ENCODE data around the gene ACADM.
"Not testable (repeated sequence)": the region's sequence is repeated elsewhere in the genome, so short reads cannot be mapped to it uniquely, and the experiment has no call there.

Gene ACADM

DNA sequence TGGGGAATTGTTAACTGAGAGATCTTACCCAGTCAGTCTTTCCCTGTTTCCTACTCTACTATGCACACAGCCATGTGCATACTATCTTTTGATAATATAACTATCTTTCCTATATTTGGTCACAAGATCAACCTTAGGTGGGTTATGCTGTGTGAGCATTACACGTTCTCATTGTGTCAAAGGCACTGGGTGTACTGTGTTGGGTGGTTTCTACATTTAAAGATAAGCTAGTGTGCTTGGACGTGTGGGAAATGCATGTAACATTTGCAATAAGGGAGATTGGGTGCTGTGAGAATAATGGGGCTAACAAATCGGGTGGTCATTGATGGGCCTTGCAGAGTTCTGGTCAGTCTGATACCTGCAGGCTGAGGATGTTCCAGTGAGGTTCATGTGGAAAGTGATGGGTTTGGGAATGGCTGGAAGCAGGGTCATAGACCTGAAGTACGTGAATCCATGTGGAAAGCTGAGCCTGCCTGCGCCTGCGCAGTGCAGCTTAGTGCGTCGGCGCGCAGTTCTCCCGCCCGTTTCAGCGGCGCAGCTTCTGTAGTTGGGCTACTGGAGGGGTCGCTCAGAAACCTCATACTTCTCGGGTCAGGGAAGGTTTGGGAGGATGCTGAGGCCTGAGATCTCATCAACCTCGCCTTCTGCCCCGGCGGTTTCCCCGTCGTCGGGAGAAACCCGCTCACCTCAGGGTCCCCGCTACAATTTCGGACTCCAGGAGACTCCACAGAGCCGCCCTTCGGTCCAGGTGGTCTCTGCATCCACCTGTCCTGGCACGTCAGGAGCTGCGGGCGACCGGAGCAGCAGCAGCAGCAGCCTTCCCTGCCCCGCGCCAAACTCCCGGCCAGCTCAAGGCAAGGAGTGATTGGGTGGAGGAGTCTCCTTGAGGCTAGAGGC, 72.1 kb downstream of the ACADM start, which contains the start of gene MSH4:
TSS of gene MSH4 (plus strand) at position 507 of the 897 bp plus-strand sequence. CDS start at position 611, 104 bp downstream.
- peak; percentile 86 for DNase-seq

DNA sequence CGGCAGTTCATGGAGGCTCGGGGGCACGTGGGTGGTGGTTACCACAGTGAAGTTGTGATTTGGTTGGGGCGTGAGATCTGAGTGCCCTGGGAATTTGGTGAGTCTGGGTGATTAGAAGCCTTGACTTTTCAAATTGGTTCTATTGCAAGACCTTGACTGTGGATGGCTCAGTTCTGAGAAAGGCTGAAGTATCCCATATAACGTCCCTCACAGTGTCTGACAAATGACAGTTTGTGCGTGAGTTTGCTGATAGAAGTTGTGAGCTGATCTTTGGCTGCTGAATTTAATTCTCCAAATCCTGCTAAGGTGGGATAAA, 72.7 kb downstream of the ACADM start:
- no peak for DNase-seq

DNA sequence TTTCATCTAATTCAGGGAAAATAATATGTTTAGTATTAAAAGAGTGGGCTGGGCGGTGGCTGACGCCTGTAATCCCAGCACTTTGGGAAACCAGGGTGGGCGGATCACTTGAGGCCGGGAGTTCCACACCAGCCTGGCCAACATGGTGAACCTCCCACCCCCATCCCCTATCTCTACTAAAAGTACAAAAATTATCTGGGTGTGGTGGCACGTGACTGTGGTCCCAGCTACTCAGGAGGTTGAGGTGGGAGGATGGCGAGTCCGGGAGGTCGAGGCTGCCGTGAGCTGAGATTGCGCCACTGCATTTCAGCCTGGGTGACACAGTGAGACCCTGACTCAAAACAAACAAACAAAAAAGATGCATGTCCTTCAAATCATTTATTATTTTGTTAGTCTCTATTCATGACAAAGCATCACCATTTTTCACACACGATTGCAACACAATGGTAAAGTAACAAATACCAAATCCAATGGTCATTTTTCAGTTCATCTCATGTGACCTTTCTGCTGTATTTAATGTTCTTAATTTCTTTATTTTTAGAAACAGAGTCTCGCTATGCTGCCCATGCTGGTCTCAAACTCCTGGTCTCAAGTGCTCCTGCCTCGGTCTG, 73.2 kb downstream of the ACADM start:
- DNase-seq = no peak

DNA sequence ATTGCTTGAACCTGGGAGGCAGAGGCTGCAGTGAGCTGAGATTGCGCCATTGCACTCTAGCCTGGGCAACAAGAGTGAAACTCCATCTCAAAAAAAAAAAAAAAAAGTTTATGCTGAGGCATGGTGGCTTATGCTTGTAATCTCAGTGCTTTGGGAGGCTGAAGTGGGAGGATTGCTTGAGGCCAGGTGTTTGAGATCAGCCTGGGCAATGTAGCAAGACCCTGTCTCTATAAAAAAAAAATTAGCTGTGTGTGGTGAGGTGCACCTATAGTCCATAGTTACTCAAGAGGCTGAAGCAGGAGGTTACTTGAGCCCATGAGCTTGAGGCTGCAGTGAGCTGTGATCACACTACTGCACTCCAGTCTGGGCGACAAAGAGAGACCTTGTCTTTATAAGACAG, 77.0 kb downstream of the ACADM start:
- not testable (repeated sequence) for DNase-seq

DNA sequence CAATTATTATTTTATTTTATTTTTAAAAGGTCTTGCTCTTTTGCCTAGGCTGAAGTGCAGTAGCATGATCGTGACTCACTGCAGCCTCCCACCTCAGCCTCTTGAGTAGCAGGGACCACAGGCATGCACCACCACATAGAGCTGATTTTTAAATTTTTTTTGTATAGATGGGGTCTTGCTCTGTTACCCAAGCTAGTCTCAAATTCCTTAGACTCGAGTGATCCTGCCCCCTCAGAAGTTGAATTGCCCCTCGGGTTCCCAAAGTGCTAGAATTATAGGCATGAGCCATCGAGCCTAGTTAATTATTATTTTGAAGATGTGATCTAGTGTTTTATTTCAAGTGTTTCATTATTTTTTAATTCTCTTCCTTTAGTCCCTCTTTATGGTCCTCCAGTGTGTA, 84.4 kb downstream of the ACADM start:
- DNase-seq = no peak

DNA sequence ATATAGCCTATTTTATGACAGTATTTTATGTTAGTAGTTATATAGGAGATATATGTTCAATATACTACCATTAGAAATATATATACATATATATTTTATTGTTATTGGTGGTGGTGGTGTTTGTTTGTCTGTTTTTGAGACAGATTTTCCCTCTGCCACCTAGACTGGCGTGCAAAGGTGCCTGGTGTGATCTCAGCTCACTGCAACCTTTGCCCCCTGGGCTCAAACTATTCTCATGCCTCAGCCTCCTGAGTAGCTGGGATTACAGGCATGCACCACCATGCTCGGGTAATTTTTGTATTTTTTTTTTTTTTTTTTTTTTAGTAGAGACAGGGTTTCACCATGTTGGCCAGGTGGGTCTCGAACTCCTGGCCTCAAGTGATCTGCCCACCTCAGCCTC, 85.6 kb downstream of the ACADM start:
- not testable (repeated sequence) for DNase-seq

DNA sequence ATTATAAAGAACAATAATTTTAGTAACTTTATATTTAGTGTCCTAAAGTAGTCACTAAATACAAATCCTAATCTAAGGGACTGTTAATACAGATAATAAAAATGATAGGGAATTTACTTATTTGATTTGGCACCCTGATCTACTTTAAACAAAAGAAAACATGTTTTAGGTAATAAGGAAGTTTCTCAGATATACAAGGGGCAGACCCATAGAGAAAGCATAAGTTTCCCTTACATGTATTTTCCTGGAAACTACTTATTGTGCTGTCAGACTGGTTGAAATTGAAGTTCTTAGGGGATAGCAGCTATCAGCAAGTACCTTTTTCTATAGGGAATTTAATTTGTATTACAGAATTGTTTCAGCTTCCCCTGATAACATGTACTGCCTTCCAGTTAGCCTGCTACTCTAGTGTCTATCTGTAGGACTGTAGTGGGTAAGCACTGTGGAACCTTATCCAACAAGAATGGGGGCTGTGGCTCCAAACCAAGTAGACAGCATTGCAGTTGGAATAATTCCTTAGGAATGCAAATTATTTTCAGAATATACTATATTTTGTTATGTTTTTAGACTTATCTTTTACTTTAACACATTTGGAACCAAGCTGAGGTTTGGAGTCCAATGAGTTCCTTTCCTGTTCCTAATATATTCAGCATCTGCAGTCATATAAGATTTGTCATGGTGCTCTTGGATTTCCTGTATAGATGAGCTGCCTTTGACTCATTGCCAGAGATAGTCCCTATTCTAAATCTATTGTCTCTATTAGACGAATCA, 86.9 kb downstream of the ACADM start:
- DNase-seq = no peak

DNA sequence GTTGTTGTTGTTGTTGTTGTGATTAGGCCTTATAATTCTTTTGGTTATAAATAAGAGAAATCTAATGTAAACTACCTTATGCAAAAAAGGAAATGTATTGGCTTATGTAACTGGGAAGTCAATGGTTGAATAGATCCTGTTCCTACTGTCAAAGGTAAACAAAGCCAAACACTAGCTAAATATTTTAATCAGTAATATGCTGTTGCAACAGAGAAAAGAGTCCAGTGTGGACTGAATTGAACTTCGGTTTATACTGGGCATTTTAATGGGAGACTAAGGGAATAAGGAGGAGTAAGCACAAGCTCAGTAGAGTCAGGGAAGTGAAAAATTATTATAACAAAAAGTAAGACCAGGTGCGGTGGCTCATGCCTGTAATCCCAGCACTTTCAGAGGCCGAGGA, 87.6 kb downstream of the ACADM start:
- no peak for DNase-seq
